Muscle layer of colon (tissue), 2 donors: Measurements from ENCODE around the gene TRIM17.

Experiments
- H3K27ac ChIP-seq: one replicate; pipeline ENCODE4 v1.7.0; 2013; ENCODE audit warnings: low read depth, mild to moderate bottlenecking, low read length, moderate library complexity
- H3K27me3 ChIP-seq, 2 donors: one replicate each; pipeline ENCODE4 v1.7.0; 2013; ENCODE audit warnings: low read length in 2 of 2, mild to moderate bottlenecking in 2 of 2; ENCODE audit not compliant: insufficient read depth in 2 of 2, control insufficient read depth in 1 of 2
- H3K36me3 ChIP-seq: one replicate; pipeline ENCODE4 v1.7.0; 2013; ENCODE audit warnings: mild to moderate bottlenecking, low read length; ENCODE audit not compliant: insufficient read depth
- H3K4me1 ChIP-seq: one replicate; pipeline ENCODE4 v1.7.0; 2013; ENCODE audit warnings: mild to moderate bottlenecking, low read length; ENCODE audit not compliant: insufficient read depth
- H3K4me3 ChIP-seq, 2 donors: one replicate each; pipeline ENCODE4 v1.7.0; 2013; ENCODE audit warnings: low read length in 2 of 2, low read depth in 1 of 2, mild to moderate bottlenecking in 1 of 2, moderate library complexity in 1 of 2
- H3K9ac ChIP-seq: one replicate; pipeline ENCODE4 v1.7.0; 2013; ENCODE audit warnings: low read length
- H3K9me3 ChIP-seq: one replicate; pipeline ENCODE4 v1.7.0; 2013; ENCODE audit warnings: mild to moderate bottlenecking, low read length
- donor health status: abdominal sarcoma.
- donor health status: Adenocarcinoma of cecum.

TRIM17 gene

GRCh38 chr1:228373681-228374571 is 42.7 kb downstream of the TRIM17 start:
- Histone ChIP-seq H3K27me3 (peaks cover 0 to 10% of the 10 kb centered on the region in 2 donors), H3K4me3 (no peak overlapping the region), H3K27ac (no peak overlapping the region), H3K4me1 (peaks cover 10% of the 10 kb centered on the region), H3K36me3 (no peaks in the 10 kb centered on the region), H3K9ac (no peak overlapping the region), H3K9me3 (no peaks in the 10 kb centered on the region)

GRCh38 chr1:228373004-228373680 is 43.5 kb downstream of the TRIM17 start:
- H3K27me3 ChIP-seq, result peaks cover 0 to 15% of the 10 kb centered on the region in 2 donors
- H3K9ac ChIP-seq, result no peak overlapping the region
- H3K4me1 ChIP-seq, result peaks cover 9% of the 10 kb centered on the region

GRCh38 chr1:228372183-228373003 is 44.3 kb downstream of the TRIM17 start:
- H3K4me3 ChIP-seq, result no peak overlapping the region
- no peak overlapping the region for H3K27ac ChIP-seq
- H3K27me3 ChIP-seq, result peaks cover 0 to 18% of the 10 kb centered on the region in 2 donors
- H3K9me3 ChIP-seq, result no peaks in the 10 kb centered on the region
- peaks cover 9% of the 10 kb centered on the region for H3K4me1 ChIP-seq
- H3K36me3 ChIP-seq, result no peaks in the 10 kb centered on the region
- no peak overlapping the region for H3K9ac ChIP-seq

More at GRCh38 chr1:228373004-228373680, 43.5 kb downstream of the TRIM17 start:
- H3K4me3 ChIP-seq, result no peak overlapping the region
- no peak overlapping the region for H3K27ac ChIP-seq
- H3K9me3 ChIP-seq, result no peaks in the 10 kb centered on the region
- no peaks in the 10 kb centered on the region for H3K36me3 ChIP-seq

GRCh38 chr1:228371741-228372182 is 44.9 kb downstream of the TRIM17 start:
- Histone ChIP-seq H3K9me3 (no peaks in the 10 kb centered on the region), H3K9ac (no peak overlapping the region), H3K27ac (no peak overlapping the region), H3K27me3 (peaks cover 0 to 23% of the 10 kb centered on the region in 2 donors), H3K4me3 (no peak overlapping the region), H3K4me1 (peaks cover 9% of the 10 kb centered on the region), H3K36me3 (no peaks in the 10 kb centered on the region)

GRCh38 chr1:228370941-228371740 is 45.5 kb downstream of the TRIM17 start:
- H3K4me3 ChIP-seq, result no peak overlapping the region
- no peak overlapping the region for H3K27ac ChIP-seq
- H3K27me3 ChIP-seq, result peaks cover 0 to 25% of the 10 kb centered on the region in 2 donors
- H3K36me3 ChIP-seq, result no peaks in the 10 kb centered on the region
- no peaks in the 10 kb centered on the region for H3K9me3 ChIP-seq
- no peak overlapping the region for H3K9ac ChIP-seq
- H3K4me1 ChIP-seq, result peaks cover 9% of the 10 kb centered on the region

GRCh38 chr1:228370439-228370940 is 46.2 kb downstream of the TRIM17 start:
- Histone ChIP-seq H3K36me3 (no peaks in the 10 kb centered on the region), H3K27ac (no peak overlapping the region), H3K4me1 (peaks cover 9% of the 10 kb centered on the region), H3K9me3 (no peaks in the 10 kb centered on the region), H3K9ac (no peak overlapping the region), H3K4me3 (no peak overlapping the region), H3K27me3 (peaks cover 0 to 27% of the 10 kb centered on the region in 2 donors)

- H3K27me3 ChIP-seq, result peaks cover 0 to 30% of the 10 kb centered on the region in 2 donors
- no peaks in the 10 kb centered on the region for H3K9me3 ChIP-seq
- no peak overlapping the region for H3K4me3 ChIP-seq
- H3K4me1 ChIP-seq, result peaks cover 5% of the 10 kb centered on the region
- H3K36me3 ChIP-seq, result no peaks in the 10 kb centered on the region
- no peak overlapping the region for H3K27ac ChIP-seq
- H3K9ac ChIP-seq, result no peak overlapping the region
Observed at GRCh38 chr1:228369608-228370438, 46.8 kb downstream of the TRIM17 start.

GRCh38 chr1:228368801-228369607 is 47.7 kb downstream of the TRIM17 start:
- H3K27ac ChIP-seq, result no peak overlapping the region
- no peaks in the 10 kb centered on the region for H3K36me3 ChIP-seq
- no peak overlapping the region for H3K9ac ChIP-seq
- H3K4me3 ChIP-seq, result no peak overlapping the region
- H3K27me3 ChIP-seq, result peaks cover 0 to 32% of the 10 kb centered on the region in 2 donors
- H3K4me1 ChIP-seq, result no peaks in the 10 kb centered on the region
- H3K9me3 ChIP-seq, result no peaks in the 10 kb centered on the region
